HG03442 (cell line): ENCODE measurements around the gene SDS.

Source experiments
- ATAC-seq: cut with Tn5 transposase; IDR thresholded peaks from one replicate; pipeline ENCODE4 v1.9.1; 2021; ENCODE audit warnings: mild to moderate bottlenecking, moderate library complexity; ENCODE audit not compliant: unreplicated experiment

Gene SDS

DNA sequence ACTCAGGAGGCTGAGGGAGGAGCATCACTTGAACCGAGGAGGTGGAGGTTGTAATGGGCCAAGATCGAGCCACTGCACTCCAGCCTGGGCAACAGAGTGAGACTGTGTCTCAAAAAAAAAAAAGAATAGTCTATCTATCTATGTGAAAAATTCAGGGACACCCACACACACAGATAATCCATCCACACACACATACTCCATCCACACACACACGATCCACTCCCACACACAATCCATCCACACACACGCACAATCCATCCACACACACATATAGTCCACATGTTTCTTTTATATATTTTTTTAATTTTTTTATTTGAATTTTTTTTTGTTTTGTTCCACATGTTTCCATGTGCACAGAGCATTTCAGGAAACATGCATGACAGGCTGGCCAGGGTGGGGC is 3.3 kb downstream of the SDS start:
- no peak for ATAC-seq

DNA sequence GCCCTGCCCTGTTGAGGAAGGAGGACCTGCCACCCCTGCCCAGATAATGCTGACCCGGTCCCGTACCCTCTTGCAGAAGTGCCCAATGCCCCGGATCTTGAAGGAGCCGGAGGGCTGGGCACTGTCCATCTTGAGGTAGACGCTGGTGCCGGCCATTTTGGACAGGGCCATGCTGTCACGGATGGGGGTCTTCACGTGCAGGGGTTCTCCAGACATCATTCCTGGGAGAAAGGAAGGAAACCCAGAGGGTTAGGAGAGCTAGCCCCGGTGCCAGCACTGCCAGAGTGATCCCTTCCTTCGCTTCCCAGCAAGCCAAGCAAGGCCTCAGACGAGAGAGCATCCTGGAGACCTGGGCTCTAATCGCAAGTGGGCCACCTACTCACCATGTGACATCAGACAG is 4.2 kb downstream of the SDS start:
- no peak for ATAC-seq

DNA sequence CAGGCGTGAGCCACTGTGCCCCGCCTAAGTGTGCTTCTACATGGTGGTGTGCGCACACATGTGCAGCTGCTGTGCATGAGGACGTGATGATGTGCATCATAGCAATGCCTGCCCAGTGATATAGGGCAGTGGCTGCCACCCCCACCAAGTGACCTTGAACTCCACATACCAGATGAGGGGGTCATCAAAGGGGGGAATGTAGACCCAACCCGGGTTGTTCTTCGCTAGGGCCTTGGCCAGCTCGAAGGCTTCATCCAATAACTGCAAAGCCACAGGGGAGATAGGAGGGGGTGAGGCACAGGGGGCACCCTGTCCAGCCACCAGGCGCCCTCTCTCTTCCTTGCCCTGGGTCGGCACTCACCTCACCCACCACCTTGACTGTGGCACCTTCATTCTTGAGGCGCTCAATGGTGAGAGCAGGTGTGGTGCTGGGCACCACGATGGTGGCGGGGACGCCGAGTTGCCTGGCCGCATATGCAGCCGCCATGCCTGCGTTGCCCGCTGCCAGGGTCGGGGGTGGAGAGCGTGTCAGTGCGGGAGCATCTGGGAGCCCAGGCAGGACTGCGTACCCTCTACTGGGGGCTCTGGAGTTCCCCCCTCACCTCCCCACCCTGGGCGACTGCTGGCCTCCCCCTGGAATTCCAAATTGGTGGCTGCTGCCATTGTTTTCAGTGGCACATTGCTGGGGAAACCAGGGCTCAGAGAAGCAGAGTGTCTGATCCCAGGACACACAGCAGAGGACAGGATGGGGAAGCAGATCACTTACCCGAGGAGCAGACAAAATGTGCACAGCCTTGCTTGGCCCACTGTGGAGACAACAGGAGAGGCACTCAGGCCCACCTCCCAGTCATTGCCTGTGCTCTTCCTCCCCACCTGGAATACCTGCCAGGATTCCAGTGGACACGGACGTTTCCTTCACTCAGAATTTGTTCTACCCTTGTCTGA is 5.1 kb downstream of the SDS start:
- no peak for ATAC-seq

DNA sequence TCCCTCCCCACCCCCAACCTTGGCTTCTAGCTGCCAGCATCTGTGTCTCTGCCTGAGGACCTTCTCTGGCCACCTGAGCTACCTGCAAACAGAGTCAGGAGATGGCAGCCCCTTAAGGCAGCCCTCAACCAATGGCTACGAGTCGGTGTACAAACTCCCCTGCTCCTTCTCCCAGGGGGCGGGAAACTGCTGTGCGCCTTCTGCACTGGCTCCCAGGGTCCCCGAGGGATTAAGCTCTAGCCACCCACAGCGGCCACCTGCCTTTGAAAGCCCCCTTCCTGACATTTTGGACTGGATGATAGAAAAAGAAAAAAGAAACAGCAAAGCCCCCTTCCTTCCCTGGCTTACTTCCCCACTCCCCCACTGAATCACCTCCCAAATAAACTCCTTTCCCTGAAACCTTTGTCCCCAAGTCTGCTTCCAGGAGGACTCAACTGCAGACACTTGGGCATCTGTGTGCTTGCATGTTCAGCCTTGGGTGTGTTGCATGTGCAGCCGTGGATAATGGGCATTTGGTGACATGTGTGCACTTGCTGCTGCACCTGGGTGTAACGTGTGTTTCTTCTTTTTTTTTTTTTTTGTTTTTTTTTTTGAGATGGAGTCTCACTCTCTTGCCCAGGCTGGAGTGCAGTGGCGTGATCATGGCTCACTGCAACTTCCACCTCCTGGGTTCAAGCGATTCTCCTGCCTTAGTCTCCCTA is 6.0 kb downstream of the SDS start:
- no peak for ATAC-seq

DNA sequence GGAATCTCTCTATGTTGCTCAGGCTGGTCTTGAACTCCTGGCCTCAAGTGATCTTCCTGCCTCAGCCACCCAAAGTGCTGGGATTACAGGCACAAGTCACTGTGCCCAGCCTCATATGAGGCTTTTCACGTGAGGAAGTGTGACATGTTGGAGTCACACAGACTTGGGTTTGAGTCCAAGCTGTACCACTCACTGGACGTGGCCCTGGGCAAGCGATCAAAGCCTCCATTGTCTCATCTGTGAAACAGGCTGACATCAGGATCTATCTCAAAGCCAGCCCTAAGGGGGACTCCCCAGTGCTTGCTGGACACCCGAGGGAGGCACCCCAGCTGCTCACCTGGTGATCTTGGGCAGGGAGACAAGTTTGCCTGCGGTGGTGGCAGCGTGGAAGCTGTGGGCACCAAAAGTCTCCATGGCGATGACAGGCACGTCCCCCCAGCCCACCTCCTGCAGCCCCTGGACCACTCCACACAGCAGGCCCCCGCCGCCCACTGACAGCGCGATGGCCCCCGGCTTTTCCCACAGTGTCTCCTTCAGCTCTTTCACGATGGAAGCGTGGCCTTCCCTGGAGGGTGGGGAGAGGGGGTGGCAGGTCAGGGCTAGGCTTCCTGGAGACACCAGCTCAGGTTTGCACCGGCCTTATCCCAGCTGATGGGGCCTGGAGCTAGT is 6.7 kb downstream of the SDS start:
- ATAC-seq, result no peak

DNA sequence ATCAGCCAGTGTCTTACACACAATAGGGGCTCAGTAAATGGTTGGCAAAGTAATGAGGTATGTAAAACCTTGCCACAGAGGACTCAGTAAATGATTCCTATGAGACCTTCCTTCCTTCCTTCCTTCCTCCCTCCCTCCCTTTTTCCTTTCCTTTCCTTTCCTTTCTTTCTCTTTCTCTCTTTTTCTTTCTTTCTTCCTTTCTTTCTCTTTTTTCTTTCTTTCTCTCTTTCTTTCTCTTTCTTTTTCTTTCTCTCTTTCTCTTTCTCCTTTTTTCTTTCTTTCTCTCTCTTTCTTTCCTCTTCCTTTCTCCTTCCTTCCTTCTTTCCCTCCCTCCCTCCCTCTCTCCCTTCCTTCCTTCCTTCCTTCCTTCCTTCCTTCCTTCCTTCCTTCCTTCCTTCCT is 7.5 kb downstream of the SDS start:
- ATAC-seq, result no peak

DNA sequence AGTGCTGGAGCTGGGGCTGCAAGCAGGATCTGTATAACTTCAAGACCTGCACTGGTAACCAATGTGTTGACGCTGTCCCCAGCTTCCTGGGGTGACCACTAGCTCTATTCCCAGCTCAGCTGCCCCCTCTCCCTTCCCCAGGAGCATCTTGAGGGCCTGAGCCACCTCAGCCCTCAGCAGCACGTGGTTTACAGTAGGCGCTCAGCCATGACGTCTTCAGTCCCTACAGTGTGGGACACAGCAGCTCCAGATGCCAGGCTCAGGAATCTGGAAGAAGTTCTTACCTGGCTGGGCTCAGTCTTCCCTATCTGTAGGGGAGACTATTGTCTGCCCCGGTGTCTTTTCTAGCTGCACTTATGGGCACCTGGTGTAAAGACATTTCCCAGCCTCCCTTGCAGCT is 8.6 kb downstream of the SDS start:
- ATAC-seq, result no peak

DNA sequence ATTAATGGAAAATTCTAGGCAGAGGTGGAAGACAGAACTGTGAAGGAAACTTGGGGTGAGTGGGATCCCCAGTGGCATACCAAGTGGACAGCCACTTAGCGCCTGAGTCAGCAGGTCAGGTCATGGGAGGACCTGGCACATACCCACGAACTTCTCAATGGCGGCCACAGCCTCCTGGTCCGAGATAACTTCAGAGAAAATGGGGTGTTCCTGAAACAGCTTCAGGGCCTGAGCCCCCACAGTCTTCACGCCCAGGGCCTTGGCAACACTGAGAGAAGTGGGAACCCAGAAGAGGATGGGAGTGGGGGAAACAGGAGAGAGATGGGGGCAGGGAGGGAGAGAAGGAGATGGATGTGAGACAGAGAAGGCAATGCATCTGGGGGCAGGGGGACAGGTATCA is 9.9 kb downstream of the SDS start:
- no peak for ATAC-seq

DNA sequence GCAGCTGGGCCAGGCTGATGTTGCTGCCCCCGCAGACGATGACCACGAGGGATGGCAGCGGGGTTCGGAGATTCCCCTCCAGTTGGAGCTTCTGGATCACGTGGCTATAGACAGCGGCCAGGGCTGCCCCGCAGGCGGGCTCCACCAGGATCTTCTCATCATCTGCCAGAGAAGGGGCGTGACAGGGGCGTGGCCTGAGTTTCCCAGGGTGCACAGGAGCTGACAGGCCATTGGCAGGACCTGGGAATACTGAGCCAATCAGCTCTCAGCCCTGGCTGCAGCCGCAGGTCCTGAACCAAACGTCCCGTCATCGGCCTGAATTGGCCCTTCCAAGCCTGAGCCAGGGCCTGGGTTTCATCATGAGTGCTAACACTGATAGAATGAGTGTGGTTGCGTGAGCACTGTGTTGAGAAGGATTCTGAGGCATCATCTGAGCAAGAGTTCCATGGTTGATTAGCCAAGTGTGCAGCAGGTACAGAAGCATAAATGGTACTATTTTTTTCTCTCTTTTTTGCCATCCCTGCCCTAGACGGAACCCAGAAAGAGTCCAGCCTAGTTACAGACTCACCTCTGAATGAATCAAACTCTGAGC is 10.6 kb downstream of the SDS start:
- ATAC-seq, result peak; percentile 57

DNA sequence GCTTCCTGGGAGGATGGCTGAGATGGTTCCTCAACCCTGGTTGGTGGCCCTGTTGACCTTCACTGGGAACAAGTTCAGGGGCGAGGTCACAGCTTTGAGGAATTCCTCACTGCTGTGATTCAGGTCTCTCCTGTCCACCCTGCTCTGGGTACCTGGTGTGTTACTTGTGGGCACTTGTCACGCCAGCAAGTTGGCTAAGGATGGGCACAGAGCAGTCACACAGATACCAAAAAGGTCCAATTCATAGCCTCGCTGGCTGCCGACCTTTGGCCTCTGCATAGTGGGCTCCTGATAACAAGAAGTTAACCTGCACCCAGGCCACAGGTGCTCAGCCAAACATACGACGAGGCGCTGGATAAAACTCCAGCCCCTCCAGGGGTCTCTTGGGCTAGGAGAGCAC is 11.2 kb downstream of the SDS start:
- no peak for ATAC-seq

DNA sequence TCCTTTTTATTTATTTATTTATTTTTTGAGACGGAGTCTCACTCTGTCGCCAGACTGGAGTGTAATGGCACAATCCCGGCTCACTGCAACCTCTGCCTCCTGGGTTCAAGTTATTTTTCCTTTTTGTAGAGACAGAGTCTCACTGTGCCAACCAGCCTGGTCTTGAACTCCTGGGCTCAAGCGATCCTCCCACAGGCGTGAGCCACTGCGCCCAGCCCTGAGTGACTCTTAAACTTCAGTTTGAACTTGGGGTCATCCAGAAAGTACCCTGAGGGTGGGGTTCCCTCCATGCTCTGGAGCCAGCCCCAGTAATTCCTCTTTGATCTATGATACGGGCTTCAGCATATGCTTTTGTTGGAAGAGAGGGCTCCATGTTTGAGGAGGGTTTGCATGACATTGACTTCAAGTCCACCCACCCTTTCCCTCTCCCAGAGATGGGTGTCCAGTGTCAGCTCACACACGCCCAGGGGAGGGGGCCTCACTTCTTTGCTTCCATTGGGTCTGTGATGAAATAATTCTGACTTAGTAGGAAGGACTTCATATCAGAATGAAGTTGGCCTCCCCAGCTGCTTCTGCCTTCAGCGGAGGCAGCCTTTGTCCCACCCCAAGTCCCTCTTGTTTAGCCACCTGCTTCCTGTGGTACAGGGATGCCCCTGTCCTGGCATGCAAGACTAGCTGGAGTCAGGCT is 11.9 kb downstream of the SDS start:
- ATAC-seq, result no peak

DNA sequence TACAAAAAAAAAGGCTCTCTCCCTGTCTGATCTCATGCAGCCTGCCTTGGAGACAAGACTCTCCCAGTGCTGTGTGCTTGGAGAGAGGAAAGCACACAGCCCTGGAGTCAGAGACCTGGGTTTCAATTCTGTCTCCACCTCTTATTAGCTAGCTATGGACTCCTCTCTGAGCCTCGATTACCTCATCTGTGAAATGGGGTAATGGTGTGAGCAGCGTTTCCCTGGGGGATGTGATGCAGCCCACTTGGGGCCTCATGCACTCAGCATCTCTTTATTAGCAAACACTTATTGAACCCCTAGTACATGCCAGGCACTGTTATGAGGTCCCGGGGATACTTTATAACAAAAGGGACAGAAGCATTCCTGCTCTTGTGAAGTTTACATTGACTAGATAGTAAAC is 12.5 kb downstream of the SDS start:
- no peak for ATAC-seq

DNA sequence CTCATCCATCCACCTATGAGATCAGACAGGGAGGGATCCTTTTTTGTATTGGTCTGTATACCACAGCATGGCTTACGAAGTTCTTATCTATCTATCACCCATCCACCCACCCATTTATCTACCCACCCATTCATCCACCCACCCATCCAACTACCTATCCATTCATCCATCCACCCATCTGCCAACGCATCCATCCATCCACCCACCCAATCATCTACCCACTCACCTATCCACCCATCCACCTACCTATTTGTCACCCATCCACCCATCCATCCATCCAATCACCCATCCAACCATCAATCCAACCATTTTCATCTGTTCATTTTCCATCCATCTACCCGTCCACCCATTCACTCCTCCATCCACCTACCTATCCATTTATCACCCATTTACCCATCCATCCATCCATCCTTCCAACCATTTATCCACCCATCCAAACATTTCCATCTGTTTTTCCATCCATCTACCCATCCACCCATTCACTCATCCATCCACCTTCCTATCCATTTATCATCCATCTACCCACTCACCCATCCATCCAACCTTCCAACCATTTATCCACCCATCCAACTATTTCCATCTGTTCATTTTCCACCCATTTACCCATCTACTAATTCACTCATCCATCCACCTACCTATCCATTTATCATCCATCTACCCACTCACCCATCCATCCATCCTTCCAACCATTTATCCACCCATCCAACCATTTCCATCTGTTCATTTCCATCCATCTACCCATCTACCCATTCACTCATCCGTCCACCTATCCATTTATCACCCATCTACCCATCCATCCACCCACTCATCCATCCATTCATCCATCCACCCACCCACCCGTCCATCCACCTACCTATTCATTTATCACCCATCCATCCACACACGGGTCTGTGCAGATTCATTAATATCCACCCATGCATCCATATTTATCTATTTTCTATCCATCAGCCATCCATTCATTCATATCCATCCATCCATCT is 13.3 kb downstream of the SDS start:
- no peak for ATAC-seq

DNA sequence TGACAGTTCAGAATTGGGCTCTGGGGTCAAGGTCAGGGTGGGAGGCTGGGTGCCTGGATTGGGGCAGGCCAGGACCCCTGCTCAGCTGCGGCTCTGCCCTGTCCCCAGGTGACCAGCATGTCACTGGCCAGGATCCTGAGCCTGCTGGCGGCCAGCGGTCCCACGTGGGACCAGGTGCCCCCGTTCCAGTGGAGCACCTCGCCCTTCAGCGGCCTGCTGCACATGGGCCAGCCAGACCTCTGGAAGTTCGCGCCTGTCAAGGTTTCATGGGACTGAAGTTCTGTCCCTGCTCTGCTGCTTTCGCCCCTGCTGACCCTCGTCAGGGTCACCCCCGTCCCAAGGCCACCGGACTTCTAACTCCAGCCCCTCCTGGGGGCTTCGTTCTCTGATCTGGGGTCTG is 15.3 kb downstream of the SDS start:
- no peak for ATAC-seq

DNA sequence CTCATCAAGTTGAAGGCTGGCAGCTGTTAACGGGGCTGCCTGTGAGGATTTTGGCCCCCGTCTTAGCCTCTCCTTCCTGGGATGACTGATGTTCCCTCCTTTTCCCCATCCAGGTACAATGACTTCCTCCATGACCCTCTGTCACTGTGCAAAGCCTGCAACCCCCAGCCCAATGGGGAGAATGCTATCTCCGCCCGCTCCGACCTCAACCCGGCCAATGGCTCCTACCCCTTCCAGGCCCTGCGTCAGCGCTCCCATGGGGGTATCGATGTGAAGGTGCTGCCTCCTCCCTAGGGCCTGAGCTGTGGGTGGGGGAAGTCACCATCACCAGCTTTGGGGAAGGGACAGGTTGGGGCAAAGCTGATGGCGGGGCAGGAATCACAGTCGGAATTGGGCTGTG is 16.1 kb downstream of the SDS start:
- no peak for ATAC-seq

DNA sequence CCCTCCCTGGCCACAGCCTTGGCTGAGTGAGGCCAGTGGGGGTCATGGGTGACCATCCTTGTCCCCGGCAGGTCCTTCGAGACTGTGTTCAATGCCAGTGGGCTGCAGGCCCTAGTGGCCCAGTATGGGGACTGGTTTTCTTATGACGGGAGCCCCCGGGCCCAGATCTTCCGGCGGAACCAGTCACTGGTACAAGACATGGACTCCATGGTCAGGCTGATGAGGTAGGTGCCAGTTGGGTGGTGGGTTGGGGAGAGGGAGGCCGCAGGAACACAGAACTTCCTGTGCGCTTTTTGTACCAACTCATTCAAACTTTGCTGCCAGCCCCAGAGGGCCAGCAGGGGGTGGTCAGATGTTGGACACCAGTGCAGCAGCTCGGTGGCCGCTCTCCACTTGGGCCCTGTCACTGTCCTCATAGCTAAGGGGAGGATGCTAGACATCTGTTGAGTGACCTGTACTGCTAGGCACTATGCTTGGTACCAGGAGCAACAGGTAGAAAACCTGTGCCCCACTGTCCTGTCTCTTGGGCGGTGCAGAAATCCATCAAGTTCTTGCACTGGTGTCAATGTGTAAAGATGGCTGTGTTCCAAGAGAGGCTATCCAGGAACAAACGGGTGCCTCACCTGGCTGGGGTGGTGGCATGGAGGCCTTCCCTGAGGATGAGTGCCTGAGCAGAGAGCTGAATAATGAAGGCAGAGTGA is 16.7 kb downstream of the SDS start:
- no peak for ATAC-seq

DNA sequence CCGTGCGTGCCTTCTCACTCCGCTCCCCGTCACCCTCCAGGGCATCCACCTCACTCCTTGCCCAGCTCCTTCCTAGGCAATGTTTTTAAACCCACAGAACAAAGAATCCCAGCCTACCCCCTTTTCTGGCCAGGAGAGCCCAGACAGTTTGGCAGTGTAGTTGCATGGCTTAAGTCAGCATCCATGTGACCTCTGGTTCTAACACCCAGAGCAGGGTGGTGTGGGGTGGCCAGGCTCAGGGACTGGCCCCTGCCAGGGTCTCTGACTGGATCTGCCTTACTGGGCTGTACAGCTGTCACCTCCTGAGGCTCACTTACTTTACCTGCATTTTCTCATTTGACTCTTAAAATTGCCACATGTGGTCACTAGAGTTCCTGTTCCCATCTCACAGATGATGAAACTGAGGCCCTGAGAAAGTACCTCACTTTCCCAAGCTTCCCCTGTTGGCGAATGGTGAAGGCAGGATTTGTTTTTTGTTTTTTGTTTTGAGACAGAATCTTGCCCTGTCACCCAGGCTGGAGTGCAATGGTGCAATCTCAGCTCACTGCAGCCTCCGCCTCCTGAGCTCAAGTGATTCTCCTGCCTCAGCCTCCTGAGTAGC is 18.3 kb downstream of the SDS start:
- ATAC-seq, result no peak

DNA sequence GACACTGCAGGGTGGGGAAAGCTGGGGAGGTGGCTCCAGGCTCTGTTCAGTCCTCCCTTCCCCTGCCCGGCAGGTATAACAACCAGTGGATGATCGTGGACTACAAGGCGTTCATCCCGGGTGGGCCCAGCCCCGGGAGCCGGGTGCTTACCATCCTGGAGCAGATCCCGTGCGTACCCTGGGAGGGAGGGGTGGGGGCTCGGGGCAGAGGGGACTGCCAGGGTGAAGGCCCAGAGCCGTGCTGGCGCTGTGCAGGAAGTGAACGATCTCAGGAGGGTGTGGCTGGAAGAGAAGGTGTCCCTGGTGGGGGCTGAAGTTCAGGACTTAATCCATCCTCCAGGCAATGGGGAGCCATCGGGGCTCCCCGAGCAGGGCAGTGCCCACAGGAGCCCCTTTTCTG is 18.9 kb downstream of the SDS start:
- ATAC-seq, result no peak

DNA sequence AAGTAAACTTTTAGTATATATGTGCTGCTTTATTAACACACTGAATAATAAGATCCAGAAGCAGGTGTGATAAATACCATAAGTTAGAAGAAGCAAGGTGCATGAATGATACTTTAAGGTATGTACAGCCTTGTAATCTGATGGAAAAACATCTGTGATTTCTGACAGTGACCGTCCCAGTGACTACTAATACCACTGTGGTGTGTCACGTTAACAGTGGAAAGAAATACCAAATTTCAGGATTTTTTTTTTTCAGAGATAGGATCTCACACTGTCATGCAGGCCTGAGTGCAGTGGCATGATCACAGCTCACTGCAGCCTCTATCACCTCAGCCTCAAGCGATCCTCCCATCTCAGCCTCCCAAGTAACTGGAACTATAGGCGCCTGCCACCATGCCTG is 21.5 kb downstream of the SDS start:
- no peak for ATAC-seq
